Neural crest cell (in vitro differentiated cells): Measurements from ENCODE around the gene MAP1B. TPM values are rescaled to one million over a fixed set of nuclear protein-coding genes. Genes with fewer than 3 reads are reported as not detected.

Source experiments
- DNase-seq: peaks from one replicate; pipeline ENCODE4 v3.0.0; 2021; ENCODE audit warnings: low read depth, mixed read lengths, low spot score
- H3K27ac Mint-ChIP-seq: one replicate; pipeline ENCODE4 v1.8.0; 2021; ENCODE audit warnings: mild to moderate bottlenecking, mixed read lengths; ENCODE audit not compliant: unreplicated experiment
- H3K27me3 Mint-ChIP-seq: 2 replicates; pipeline ENCODE4 v1.8.0; 2021; ENCODE audit warnings: low read depth, mild to moderate bottlenecking, mixed read lengths
- H3K36me3 Mint-ChIP-seq: 2 replicates; pipeline ENCODE4 v1.8.0; 2021; ENCODE audit warnings: low read depth, mild to moderate bottlenecking, mixed read lengths
- H3K4me1 Mint-ChIP-seq: 2 replicates; pipeline ENCODE4 v1.8.0; 2021; ENCODE audit warnings: mixed read lengths
- H3K4me3 Mint-ChIP-seq: one replicate; pipeline ENCODE4 v1.8.0; 2021; ENCODE audit warnings: mild to moderate bottlenecking, mixed read lengths
- H3K9me3 Mint-ChIP-seq: 2 replicates; pipeline ENCODE4 v1.8.0; 2021; ENCODE audit warnings: mixed read lengths
- total RNA-seq: library from RNA; stranded (reverse); gene quantifications from 2 replicates; pipeline ENCODE4 v1.2.1, GENCODE V29; 2021
- TF ChIP-seq, protein P1 (sequence below): fragments of 200-600 bp; sonication (generic); conservative IDR thresholded peaks from 2 replicates; pipeline ENCODE4 v1.5.0; 2021; ENCODE audit warnings: antibody characterized with exemption, mild to moderate bottlenecking

The MAP1B gene
- total RNA-seq, 1 donor from 2014 or later, result 256 TPM

DNA sequence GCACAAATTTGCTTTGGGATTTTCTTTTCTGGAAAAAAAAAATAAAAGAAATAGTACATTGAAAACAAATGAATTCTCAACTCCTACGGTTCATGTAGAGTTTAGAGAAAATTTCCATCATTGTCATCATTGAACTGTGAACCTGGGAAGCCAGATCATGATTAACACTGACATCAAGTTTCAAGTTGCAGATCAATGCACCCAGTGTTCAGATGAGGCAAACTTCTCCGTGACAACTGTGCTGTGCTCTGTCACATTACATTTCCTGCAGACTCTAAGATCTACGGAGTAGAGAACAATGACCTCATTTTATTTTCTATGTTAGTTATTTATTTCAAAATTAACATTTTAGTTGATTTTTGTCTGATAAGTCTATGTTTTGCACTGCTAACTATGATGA lies 99.7 kb downstream of the MAP1B start:
- H3K27me3 Mint-ChIP-seq, result no peaks in the 10 kb centered on the region
- H3K27ac Mint-ChIP-seq, result no peak overlapping the region
- DNase-seq, result no peak
- TF ChIP-seq, protein P1, sequence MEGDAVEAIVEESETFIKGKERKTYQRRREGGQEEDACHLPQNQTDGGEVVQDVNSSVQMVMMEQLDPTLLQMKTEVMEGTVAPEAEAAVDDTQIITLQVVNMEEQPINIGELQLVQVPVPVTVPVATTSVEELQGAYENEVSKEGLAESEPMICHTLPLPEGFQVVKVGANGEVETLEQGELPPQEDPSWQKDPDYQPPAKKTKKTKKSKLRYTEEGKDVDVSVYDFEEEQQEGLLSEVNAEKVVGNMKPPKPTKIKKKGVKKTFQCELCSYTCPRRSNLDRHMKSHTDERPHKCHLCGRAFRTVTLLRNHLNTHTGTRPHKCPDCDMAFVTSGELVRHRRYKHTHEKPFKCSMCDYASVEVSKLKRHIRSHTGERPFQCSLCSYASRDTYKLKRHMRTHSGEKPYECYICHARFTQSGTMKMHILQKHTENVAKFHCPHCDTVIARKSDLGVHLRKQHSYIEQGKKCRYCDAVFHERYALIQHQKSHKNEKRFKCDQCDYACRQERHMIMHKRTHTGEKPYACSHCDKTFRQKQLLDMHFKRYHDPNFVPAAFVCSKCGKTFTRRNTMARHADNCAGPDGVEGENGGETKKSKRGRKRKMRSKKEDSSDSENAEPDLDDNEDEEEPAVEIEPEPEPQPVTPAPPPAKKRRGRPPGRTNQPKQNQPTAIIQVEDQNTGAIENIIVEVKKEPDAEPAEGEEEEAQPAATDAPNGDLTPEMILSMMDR, result no peak
- H3K4me3 Mint-ChIP-seq, result no peak overlapping the region
- H3K9me3 Mint-ChIP-seq, result no peaks in the 10 kb centered on the region
- peaks cover 44% of the 10 kb centered on the region for H3K36me3 Mint-ChIP-seq
- peaks cover 17% of the 10 kb centered on the region for H3K4me1 Mint-ChIP-seq

DNA sequence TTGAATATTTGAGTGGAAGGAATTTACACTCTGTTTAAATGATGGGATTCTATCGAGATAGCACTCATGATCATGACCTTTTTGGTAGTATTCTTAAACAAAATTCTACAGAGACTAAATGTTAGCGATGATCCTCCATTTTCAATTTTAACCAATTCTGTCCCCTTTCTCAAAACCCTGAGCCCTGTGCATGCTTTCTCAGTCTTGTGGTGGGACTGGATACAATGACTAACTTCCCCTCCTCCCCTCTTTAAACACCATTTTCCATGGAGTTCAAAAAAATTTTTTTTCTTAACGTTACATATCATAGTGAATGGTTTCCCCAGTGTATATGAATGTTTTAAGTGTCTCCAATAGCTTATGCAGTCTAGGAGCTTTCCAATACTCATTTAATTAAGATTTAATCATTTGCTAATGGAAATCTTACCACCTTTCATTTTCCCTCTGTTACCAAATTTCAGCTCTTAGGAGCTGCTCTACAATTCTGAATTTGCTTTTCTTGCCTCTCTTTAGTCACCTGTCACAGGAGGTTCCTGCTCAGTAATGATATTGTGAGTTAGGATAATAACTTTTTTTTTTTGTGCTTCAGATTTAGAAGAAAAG lies 101.2 kb downstream of the MAP1B start:
- no peaks in the 10 kb centered on the region for H3K27me3 Mint-ChIP-seq
- H3K36me3 Mint-ChIP-seq, result peaks cover 34% of the 10 kb centered on the region
- peaks cover 17% of the 10 kb centered on the region for H3K4me1 Mint-ChIP-seq

DNA sequence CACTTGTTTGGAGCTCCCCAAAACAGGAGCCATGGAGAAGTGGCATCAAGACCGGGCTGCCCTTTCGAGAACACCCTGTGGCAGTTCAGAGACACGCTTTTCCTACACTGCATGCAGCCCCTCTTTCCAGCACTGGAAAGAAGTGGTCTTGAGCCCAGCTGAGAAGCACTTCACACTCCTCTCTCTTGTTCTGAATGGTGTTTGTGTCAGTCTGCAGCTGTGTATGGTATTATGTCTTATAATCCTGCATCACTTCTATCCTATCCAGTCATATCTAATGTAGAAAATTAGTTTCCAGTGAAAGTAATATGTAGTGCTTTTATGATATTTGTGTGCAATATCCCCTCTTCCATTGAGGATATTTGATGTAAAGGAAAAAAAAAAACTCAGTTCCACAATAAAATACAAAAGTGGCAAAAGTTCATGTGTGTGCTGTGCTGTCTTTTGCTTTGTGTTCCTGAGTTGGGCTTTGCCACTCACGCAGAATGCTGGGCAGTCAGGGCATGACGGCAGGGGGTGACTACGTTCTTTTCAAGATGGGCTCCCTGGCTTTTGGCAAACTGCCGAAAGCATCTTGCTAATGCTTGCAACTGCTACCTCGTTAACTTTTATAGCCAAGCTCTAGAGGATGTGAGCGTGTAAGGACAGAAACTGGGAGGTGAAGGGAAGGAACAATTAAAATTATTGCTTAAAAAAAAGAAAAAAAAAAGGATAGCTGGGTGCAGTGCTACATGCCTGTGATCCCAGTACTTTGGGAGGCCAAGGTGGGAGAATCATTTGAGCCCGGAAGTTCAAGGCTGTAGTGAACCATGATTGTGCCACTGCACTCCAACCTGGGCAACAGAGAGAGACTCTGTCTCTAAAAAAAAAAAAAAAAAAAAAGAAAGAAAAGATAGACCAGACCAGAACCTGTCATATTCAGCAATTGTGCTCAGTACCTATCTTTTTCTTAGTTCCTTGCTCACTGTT lies 102.2 kb downstream of the MAP1B start:
- H3K27me3 Mint-ChIP-seq, result no peaks in the 10 kb centered on the region
- H3K9me3 Mint-ChIP-seq, result no peaks in the 10 kb centered on the region
- no peak for DNase-seq
- peaks cover 32% of the 10 kb centered on the region for H3K36me3 Mint-ChIP-seq
- no peak overlapping the region for H3K27ac Mint-ChIP-seq
- H3K4me1 Mint-ChIP-seq, result peaks cover 17% of the 10 kb centered on the region
- no peak overlapping the region for H3K4me3 Mint-ChIP-seq
- TF ChIP-seq, protein P1, result no peak

More for the DNA sequence above, 101.2 kb downstream of the MAP1B start:
- Mint-ChIP-seq H3K4me3 (no peak overlapping the region), H3K9me3 (no peaks in the 10 kb centered on the region), H3K27ac (no peak overlapping the region)
- no peak for DNase-seq
- TF ChIP-seq, protein P1, result no peak

DNA sequence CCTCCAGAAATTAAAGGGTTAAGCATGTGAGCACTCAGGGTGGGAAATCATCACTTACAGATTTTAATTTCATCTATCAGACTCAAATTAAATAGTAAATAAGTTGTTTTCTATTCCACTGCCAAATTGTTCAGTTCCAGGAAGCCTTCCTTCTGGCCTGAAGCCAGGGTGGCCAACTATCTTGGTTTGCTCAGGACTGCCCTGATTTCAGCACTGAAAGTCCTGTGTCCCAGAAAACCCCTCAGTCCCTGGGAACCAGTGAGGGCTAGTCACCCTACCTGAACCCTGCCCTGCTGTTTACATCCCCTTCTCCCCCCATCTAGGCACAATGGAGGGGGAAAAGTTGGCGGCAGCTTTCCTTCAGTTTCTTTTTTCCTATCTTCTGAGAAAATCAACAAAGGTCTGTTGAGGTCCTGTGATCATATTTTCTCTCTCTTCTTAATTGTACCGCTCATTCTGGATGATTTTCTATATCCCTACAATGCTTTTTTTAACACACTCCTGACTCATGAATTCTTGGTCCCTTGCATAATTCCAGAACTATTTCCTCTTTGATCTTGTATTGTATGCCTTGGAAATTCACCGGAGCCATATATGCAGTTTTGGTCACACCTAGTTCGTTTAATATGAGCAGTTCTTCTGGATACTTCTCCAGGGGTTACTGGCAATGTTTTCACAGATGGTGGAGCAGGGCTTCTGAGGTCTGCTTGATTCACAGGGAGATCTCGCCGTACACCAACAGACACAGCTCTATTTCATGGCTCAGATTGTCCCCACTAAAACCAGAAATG lies 103.8 kb downstream of the MAP1B start:
- Mint-ChIP-seq H3K27me3 (no peaks in the 10 kb centered on the region), H3K4me1 (peaks cover 12% of the 10 kb centered on the region), H3K4me3 (peak overlapping the region; percentile 1), H3K36me3 (peaks cover 19% of the 10 kb centered on the region), H3K9me3 (no peaks in the 10 kb centered on the region), H3K27ac (no peak overlapping the region)
- TF ChIP-seq, protein P1, result no peak
- DNase-seq, result no peak

DNA sequence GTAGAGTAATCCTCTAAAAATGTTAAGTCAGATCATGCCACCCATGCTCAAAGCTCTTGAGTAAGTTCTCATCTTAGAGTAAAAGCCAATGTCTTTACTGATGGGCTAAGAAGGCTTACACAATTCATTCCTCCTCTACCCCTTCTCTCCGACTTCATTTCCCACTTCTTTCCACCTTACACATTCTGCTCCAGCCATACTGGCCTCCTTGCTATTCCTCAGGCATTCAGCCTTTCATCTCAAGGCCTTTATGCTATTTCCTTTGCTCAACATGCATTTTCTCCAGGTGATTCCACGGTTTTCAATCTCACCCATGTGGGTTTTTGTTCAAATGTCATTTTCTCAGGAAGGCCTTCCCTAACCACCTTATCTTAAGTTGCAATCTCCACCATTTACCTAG lies 104.9 kb downstream of the MAP1B start:
- Mint-ChIP-seq H3K27me3 (no peaks in the 10 kb centered on the region), H3K36me3 (peaks cover 14% of the 10 kb centered on the region), H3K9me3 (no peaks in the 10 kb centered on the region), H3K4me1 (peaks cover 12% of the 10 kb centered on the region), H3K27ac (no peak overlapping the region), H3K4me3 (no peak overlapping the region)
- DNase-seq, result no peak
- TF ChIP-seq, protein P1, result no peak
